Glomerular visceral epithelial cell (primary cell): ENCODE results near the gene KIAA1549.
"Not testable (repeated sequence)": the region's sequence is repeated elsewhere in the genome, so short reads cannot be mapped to it uniquely, and the experiment has no call there.

Experiments used
- DNase-seq: peaks from one replicate; pipeline ENCODE4 v3.0.0-alpha.2; 2016; ENCODE audit errors: extremely low spot score

KIAA1549 gene

GRCh38 chr7:138944592-138944991 is 36.6 kb downstream of the KIAA1549 start:
- no peak for DNase-seq

DNA sequence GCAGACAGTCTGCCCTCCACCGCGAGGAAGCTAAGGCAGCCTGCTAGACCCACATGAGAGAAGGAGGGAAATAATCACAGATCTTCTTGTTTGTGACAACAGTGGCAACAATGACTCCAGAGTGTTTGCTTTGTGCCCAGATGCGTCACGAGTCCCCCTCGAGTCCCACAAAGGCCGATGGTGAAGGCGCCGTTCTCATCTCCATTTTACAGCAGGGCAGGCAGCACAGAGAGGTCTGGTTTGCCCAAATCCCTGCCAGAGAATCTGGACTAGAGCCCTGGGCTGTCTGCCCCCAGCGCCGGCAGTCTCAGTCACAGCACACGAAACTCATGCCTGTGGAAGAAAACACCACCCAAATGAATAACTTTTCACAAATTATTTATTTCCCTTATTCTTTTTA is 38.1 kb downstream of the KIAA1549 start:
- no peak for DNase-seq

- DNase-seq: no peak
Observed at GRCh38 chr7:138941545-138941944, 39.6 kb downstream of the KIAA1549 start.

GRCh38 chr7:138940602-138941001 is 40.6 kb downstream of the KIAA1549 start:
- not testable (repeated sequence) for DNase-seq

DNA sequence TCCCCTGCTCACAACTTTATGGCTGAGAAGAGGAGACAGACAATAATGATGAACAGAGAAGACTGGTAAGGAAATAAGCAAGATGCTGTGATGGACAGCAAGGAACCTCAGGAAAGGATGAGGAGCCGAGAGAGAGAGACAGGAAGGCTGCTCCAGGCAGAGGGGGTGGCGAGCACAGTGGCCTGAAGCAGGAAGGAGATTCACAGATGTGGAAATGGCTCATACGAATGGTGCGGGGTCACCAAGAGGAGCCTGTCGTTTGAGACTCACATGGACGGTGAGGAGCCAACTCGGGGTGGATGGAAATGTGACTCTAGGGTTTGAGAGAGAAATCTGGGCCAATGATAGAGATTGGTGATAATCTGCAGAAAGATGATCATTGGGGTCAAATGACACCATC is 43.7 kb downstream of the KIAA1549 start:
- no peak for DNase-seq

- DNase-seq: peak; percentile 74
Observed at GRCh38 chr7:138935465-138936011, 45.7 kb downstream of the KIAA1549 start.

DNA sequence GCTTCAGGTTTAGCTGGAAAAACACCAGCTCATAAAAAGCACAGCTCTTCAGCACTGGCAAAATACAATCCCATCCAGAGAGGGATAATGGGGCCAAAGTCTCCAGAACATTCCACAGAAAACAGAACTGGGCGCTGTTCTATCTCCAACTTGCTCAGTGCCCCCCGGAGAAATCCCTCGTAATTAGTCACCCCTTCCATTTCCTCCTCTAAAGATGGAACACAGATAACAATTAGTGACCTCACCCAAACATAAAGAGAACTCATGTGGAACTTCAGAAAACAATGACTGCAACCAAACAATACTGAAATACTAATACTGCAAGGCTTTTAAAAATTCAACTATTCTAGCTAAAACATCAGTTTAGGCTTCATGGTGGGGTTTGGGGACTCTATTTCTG is 46.3 kb downstream of the KIAA1549 start:
- DNase-seq: peak; percentile 38

- DNase-seq: no peak
Observed at GRCh38 chr7:138934367-138934766, 46.8 kb downstream of the KIAA1549 start.

- DNase-seq: no peak
Observed at GRCh38 chr7:138932870-138933269, 48.3 kb downstream of the KIAA1549 start.

GRCh38 chr7:138932427-138932826 is 48.8 kb downstream of the KIAA1549 start:
- no peak for DNase-seq

DNA sequence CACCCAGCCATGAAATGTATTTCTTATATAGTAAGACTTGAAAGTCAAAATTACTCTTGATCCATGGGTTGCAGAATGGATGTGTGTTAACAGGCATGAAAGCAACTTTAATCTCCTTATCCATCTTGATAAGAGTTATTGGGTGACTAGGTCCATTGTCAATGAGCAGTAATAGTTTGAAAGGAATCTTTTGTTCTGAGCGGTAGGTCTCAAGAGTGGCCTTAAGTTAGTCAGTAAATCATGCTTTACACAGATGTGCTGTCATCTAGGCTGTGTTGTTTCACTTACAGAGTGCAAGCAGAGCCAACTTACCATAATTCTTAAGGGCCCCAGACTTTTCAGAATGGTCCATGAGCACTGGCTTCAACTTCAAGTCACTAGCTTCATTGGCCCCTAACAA is 51.2 kb downstream of the KIAA1549 start:
- DNase-seq: no peak

DNA sequence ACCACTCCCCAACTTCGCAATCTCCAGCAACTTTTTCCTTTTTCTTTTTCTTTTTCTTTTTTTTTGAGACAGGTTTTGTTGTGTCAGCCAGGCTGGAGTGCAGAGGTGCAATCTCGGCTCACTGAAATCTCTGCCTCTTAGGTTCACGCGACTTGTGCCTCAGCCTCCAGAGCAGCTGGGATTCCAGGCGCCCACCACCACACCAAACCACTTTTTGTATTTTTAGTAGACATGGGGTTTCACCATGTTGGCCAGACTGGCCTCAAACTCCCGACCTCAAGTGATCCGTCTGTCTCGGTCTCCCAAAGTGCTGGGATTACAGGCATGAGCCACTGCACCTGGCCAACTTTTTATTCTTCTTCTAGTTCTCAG is 55.0 kb downstream of the KIAA1549 start:
- DNase-seq: no peak

DNA sequence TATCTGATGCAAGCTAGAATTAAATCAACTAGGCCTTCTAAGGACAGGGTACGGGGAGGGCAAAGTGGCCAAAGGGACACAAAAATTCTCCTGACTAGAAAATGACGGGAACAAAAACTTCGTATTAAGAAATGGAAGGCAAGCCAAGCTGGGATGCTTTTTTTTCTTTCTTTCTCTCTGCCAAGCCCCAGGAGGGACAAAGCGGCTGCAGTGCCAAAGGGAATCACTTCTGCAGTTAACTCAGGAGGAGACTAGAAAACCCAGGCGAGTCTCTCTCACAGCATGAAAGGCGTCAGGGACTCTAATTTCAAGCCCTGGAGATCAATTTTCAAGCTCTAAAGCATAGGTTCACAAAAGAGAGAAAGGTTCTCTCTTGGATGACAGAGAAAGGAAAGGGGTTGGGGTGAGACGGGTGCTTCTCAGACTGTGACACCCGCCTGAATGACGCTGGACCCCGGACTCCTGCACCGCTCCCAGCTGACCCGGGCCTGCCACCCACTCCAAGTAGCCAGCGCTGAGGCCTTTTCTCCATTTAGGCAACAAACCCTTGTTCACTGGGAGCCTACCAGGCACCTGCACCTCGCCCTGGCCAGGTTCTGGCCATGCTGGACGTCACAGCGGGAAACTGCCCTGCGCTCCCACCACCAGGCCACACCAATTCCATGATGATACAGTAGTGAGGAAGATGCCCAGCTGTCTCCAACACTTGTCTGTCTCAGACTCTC is 56.5 kb downstream of the KIAA1549 start:
- DNase-seq: no peak

DNA sequence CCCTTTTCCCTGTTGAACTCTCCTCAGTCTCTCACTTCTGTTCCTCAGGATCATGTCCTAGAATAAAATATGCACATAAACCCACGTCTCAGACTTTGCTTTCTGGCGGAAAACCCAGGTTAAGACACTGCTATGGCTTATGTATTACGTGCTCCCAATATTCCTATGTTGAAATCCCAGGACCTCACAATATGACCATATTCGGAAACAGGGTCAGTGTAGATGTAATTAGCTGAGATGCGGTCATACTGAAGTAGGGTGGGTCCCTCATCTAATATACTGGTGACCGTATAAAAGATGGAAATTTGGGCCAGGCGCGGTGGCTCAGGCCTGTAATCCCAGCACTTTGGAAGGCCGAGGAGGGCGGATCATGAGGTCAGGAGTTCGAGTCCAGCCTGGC is 59.9 kb downstream of the KIAA1549 start:
- no peak for DNase-seq

GRCh38 chr7:138919911-138920310 is 61.3 kb downstream of the KIAA1549 start:
- no peak for DNase-seq

DNA sequence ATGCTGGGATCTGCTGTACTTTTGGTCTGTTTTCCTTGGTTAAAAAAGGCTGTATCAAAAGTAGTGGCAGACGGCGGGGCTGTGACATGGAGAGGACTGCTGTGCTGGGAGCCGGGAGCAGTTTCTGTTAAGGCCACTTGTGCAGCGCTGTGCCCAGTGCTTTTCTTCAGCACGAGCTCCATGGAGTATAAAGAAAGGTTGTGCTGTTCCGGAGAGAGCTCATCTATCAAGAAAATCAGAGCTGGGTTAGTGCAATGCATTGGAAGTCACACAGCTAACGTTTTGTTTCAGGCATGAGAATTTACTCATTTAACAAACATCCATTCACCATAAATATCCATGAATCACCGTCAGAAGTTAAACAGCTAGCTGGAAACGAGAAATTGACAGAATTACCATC is 62.0 kb downstream of the KIAA1549 start:
- no peak for DNase-seq

GRCh38 chr7:138918756-138919155 is 62.4 kb downstream of the KIAA1549 start:
- no peak for DNase-seq

GRCh38 chr7:138918176-138918575 is 63.0 kb downstream of the KIAA1549 start:
- no peak for DNase-seq

DNA sequence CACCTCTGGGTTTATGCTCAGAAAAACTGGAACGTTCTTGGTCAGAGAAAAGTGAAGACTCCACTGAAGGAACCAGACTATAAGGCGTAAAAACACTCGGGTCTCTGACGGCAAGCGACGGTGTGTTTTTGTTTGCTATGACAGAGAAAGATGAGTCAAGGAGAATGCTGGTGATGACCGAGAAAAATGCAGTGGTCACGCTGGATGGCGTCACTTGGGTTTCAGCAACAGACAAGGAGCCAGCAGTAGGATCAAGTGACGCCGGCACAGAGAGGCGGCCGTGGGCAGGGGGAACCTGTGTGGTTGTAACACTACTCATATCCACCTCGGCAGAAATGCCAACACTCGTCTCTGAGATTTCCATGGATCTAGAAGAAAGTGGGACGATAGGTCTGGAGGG is 63.4 kb downstream of the KIAA1549 start:
- DNase-seq: no peak

DNA sequence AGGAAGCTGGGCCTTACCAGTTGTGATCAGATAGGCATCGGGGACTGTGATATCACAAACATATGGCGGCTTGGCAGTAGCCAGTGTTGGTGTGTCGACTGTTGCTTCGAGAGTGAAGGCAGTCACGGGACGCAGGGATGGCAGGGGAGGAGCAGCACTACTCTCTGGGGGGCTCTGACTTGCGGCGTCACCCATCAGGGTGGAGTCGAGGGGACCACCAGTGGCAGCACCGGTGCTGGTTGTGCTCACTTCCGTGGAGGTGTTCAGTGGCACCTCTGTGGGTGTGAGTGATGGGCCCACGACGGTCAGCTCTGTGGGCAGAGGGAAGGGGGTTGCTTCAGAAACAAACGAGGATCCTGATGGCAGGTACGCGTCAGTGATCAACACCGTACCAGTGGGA is 64.5 kb downstream of the KIAA1549 start:
- DNase-seq: no peak

- no peak for DNase-seq
Observed at GRCh38 chr7:138916275-138916674, 64.9 kb downstream of the KIAA1549 start.

GRCh38 chr7:138913783-138914182 is 67.4 kb downstream of the KIAA1549 start:
- no peak for DNase-seq

GRCh38 chr7:138911007-138911406 is 70.2 kb downstream of the KIAA1549 start:
- no peak for DNase-seq

DNA sequence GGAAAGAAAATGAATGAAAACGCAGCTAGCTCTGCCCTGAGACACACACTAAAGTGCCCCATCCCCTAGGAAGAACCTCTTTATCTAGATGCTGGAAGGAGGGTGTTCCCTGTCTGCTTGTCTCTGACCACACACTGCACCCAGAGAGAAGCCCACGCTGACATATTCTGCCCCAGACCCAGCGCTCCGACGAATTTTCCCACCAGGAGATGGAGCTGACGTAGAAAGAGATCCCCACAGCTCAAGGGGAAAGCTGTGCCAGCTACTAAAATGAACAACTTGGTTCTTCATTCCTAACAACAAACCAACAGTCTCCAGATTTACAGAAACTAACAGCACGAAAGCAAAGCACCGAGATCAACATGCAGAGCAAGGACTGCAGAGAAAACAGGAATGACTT is 73.3 kb downstream of the KIAA1549 start:
- DNase-seq: no peak
